Lung (tissue), 12 donors: Measurements from ENCODE around the gene PDPK1. TPM values are rescaled to one million over a fixed set of nuclear protein-coding genes. Genes with fewer than 3 reads are reported as not detected.

Source experiments
- ATAC-seq: fragments of 200-7000 bp; cut with Tn5 transposase; one replicate; pipeline ENCODE4 v1.9.1; 2020; ENCODE audit warnings: moderate number of reproducible peaks; ENCODE audit not compliant: insufficient read depth, low FRiP score
- DNase-seq, 3 donors: peaks; one replicate each; pipeline ENCODE4 v3.0.0-alpha.2; 2013 to 2017
- H3K27ac ChIP-seq, 2 donors: one replicate each; pipeline ENCODE4 v1.5.1; 2013; ENCODE audit warnings: mild to moderate bottlenecking in 2 of 2, moderate library complexity in 2 of 2, control low read depth in 1 of 2, inconsistent platforms in 1 of 2, low read depth in 1 of 2, low read length in 1 of 2
- H3K27me3 ChIP-seq, 3 donors: one replicate each; pipeline ENCODE4 v1.5.1; 2013; ENCODE audit warnings: low read length in 2 of 3; ENCODE audit not compliant: control insufficient read depth in 3 of 3, insufficient read depth in 3 of 3
- H3K36me3 ChIP-seq, 4 donors: one replicate each; pipeline ENCODE4 v1.5.1; 2013; ENCODE audit warnings: low read length in 4 of 4, mild to moderate bottlenecking in 1 of 4, moderate library complexity in 1 of 4; ENCODE audit not compliant: control insufficient read depth in 4 of 4, insufficient read depth in 4 of 4
- H3K4me1 ChIP-seq, 5 donors: one replicate each; pipeline ENCODE4 v1.5.1; 2013; ENCODE audit warnings: low read length in 5 of 5, mild to moderate bottlenecking in 2 of 5, moderate library complexity in 1 of 5; ENCODE audit not compliant: control insufficient read depth in 5 of 5, insufficient read depth in 5 of 5
- H3K4me3 ChIP-seq: one replicate; pipeline ENCODE4 v1.5.1; 2013; ENCODE audit warnings: mild to moderate bottlenecking, control low read depth, moderate library complexity
- H3K9ac ChIP-seq, 2 donors: one replicate each; pipeline ENCODE4 v1.5.1; 2013; ENCODE audit warnings: low read length in 2 of 2, control low read depth in 1 of 2; ENCODE audit not compliant: insufficient read depth in 1 of 2
- H3K9me3 ChIP-seq, 4 donors: one replicate each; pipeline ENCODE4 v1.5.1; 2013; ENCODE audit warnings: low read length in 3 of 4, mild to moderate bottlenecking in 1 of 4, moderate library complexity in 1 of 4; ENCODE audit not compliant: control insufficient read depth in 4 of 4, insufficient read depth in 3 of 4
- WGBS, 2 donors: extraction: QIAGEN DNeasy Blood & Tissue Kit; methylation state at CpG; one replicate each; pipeline ENCODE4 v1.1.7; 2013; 5-methylcytosine and 5-hydroxymethylcytosine counted together
- polyA plus RNA-seq, 2 donors: library from polyadenylated mRNA; stranded (reverse); fragments of 200-250 nt; gene quantifications; one replicate each; pipeline ENCODE4 v1.2.1, GENCODE V29; 2013
- total RNA-seq, 2 donors: library from RNA; depleted of rRNA in 1 of 2; stranded (reverse); fragments of >200 nt in 1 of 2; gene quantifications; one replicate each; pipeline ENCODE4 v1.2.1, GENCODE V29; 2014 to 2021
- TF ChIP-seq, protein P1 (sequence below): IDR thresholded peaks from 2 replicates; pipeline ENCODE4 v1.5.1; 2012; ENCODE audit warnings: mild to moderate bottlenecking; ENCODE audit errors: control extremely low read depth, extremely low read depth
- donor health status: control.
- donor health status: control.
- donor health status: Bipolar disorder and iron deficiency.
- donor health status: healthy.
- donor health status: DM: yes; HTN: yes; CAD: no.

Gene PDPK1
- total and polyA plus RNA-seq, 4 donors, result 16.7 to 79.0 (median 33.8) TPM

DNA sequence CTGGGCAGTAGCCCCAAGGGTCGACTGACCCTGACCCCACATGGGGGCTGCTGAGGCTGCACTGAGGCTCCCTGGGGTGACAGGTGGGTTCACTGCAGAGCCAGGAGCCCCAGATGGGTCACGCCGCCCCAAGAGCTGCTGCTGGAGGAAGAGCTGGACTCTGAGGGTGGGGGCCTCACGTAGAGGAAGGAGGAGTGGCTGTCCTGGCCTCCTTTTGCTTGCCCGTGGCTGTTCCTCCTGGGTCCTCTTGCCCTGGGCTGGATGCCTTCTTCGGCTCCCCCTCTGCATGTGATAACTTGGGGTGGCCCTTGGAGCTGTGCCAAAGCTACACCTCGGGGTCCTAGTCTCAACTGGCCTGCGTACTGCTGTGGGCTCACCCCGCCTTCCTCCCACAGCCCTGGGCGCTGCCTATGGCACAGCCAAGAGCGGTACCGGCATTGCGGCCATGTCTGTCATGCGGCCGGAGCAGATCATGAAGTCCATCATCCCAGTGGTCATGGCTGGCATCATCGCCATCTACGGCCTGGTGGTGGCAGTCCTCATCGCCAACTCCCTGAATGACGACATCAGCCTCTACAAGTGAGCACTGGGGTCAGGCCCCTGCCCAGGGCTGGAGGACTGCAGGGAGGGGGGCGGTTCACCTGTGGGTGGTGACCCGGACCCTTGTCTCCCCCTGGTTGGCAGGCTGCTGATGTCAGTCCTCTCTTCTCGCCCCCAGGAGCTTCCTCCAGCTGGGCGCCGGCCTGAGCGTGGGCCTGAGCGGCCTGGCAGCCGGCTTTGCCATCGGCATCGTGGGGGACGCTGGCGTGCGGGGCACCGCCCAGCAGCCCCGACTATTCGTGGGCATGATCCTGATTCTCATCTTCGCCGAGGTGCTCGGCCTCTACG lies 18.8 kb upstream of the PDPK1 start:
- WGBS, 2 donors, result 83 to 85% methylated on average over 38 to 39 of the region's 39 CpGs
- no peaks in the 10 kb centered on the region for H3K9me3 ChIP-seq
- peaks cover 0 to 25% (median 7%) of the 10 kb centered on the region in 4 donors for H3K36me3 ChIP-seq
- ATAC-seq, result no peak
- H3K4me3 ChIP-seq, result no peak overlapping the region
- H3K9ac ChIP-seq, result no peak overlapping the region
- TF ChIP-seq, protein P1, sequence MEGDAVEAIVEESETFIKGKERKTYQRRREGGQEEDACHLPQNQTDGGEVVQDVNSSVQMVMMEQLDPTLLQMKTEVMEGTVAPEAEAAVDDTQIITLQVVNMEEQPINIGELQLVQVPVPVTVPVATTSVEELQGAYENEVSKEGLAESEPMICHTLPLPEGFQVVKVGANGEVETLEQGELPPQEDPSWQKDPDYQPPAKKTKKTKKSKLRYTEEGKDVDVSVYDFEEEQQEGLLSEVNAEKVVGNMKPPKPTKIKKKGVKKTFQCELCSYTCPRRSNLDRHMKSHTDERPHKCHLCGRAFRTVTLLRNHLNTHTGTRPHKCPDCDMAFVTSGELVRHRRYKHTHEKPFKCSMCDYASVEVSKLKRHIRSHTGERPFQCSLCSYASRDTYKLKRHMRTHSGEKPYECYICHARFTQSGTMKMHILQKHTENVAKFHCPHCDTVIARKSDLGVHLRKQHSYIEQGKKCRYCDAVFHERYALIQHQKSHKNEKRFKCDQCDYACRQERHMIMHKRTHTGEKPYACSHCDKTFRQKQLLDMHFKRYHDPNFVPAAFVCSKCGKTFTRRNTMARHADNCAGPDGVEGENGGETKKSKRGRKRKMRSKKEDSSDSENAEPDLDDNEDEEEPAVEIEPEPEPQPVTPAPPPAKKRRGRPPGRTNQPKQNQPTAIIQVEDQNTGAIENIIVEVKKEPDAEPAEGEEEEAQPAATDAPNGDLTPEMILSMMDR, result no peak
- DNase-seq, result no peak
- no peaks in the 10 kb centered on the region for H3K27me3 ChIP-seq
- H3K27ac ChIP-seq, result peak overlapping the region; percentile 55 to 65
- H3K4me1 ChIP-seq, result peaks cover 18 to 40% (median 25%) of the 10 kb centered on the region in 5 donors

DNA sequence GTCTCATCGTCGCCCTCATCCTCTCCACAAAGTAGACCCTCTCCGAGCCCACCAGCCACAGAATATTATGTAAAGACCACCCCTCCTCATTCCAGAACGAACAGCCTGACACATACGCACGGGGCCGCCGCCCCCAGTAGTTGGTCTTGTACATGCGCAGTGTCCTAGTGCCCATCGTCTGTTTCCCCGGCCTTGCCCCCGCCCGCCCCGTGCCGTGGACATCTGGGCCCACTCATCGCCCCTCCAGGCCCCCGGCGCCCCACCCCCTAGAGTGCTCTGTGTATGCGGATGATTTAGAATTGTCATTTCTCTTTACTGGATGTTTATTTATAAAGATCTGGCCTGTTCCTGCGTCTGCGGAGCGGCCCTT lies 18.1 kb upstream of the PDPK1 start:
- no peak for ATAC-seq
- H3K27ac ChIP-seq, result peak overlapping the region; percentile 55 to 65
- H3K27me3 ChIP-seq, result no peaks in the 10 kb centered on the region
- no peak overlapping the region for H3K4me3 ChIP-seq
- WGBS, 2 donors, result 54 to 61% methylated on average over 22 of the region's 22 CpGs
- peaks cover 3 to 32% (median 9%) of the 10 kb centered on the region in 4 donors for H3K36me3 ChIP-seq
- DNase-seq, result no peak
- H3K9me3 ChIP-seq, result no peaks in the 10 kb centered on the region
- peaks cover 18 to 40% (median 25%) of the 10 kb centered on the region in 5 donors for H3K4me1 ChIP-seq
- TF ChIP-seq, protein P1, result no peak
- H3K9ac ChIP-seq, result no peak overlapping the region

DNA sequence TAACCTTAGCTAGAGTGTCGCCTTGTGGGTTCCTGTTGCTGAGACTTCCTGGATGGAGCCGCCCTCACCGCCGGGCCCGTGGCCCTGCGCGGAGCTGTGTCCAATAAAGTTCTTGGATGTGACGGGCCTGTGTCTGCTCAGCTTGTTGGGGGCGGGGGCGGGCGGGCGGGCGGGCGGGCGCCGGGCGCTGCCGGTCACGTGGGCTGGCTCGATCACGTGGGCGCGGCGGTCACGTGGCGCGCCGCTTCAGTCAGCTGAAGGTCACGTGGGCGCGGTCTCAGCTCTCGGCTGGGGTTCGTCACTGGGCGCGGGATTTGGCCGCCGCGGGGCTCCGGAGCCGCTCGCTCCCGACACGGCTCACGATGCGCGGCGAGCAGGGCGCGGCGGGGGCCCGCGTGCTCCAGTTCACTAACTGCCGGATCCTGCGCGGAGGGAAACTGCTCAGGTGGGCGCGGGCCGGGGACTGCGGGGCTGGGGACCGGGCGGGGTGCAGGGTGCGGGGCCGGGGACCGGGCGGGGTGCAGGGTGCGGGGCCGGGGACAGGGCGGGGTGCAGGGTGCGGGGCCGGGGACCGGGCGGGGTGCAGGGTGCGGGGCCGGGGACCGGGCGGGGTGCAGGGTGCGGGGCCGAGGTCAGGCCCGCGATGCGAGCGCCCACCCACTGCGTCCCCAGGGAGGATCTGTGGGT lies 17.6 kb upstream of the PDPK1 start, which contains the start of gene AMDHD2:
Gene AMDHD2, plus strand, starts transcription at position 275 of the 687 bp plus-strand sequence. Its CDS starts 88 bp downstream, at position 363.
- Histone ChIP-seq H3K4me3 (peak within 1 kb of the TSS; percentile 89), H3K9ac (peak within 1 kb of the TSS in 1 of 2 donors; percentile 58), H3K4me1 (peaks cover 16 to 39% (median 24%) of the 10 kb centered on the region in 5 donors), H3K27ac (peak within 1 kb of the TSS; percentile 65 to 83), H3K36me3 (peaks cover 3 to 36% (median 11%) of the 10 kb centered on the region in 4 donors), H3K9me3 (no peaks in the 10 kb centered on the region), H3K27me3 (no peaks in the 10 kb centered on the region)
- TF ChIP-seq, protein P1, result no peak
- ATAC-seq (peak; percentile 69), DNase-seq (peak; percentile 90 to 95 (median 92))
- WGBS, 2 donors, result 0 to 1% methylated on average over 52 to 83 of the region's 83 CpGs
